H54 (cell line): Measurements from ENCODE around the gene SYNPO2.

Source experiments
- DNase-seq: peaks from one replicate; pipeline ENCODE4 v3.0.0; 2011; ENCODE audit warnings: low spot score, mixed read lengths; ENCODE audit not compliant: insufficient read length
- FAIRE-seq: peaks from 3 replicates; lab custom pipeline; 2011; peaks lifted over from hg19 to GRCh38; lab: Jason Lieb, UNC
- POLR2A ChIP-seq: IDR thresholded peaks from 2 replicates; pipeline ENCODE4 v1.6.1; 2011; ENCODE audit warnings: low read depth, mild to moderate bottlenecking, low read length

The SYNPO2 gene

GRCh38 chr4:118898684-118899138 is 10.1 kb downstream of the SYNPO2 start:
- no peak for DNase-seq
- TF ChIP-seq POLR2A: no peak
- FAIRE-seq: no peak

DNA sequence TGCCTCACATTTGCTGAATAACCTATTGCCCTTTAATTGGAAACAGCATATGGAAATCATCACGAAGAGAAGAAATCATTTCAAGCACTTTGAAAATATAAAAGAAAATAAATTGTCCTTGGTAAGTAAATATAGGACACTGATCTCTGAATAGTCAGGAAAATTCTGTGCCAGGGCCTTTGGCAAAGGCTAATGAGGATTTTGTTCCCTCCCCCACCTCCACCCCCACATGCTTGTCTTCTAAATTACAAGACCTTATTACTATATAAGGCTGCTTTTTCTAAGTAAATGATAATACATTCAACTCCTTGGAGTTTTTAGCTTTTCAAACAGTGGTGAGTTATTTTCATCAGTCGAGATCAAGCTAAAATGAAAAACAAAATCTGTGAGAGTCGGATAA is 15.8 kb downstream of the SYNPO2 start:
- TF ChIP-seq POLR2A: no peak
- no peak for DNase-seq
- no peak for FAIRE-seq

GRCh38 chr4:118904935-118905334 is 16.3 kb downstream of the SYNPO2 start:
- no peak for DNase-seq
- TF ChIP-seq POLR2A: no peak
- FAIRE-seq: no peak

DNA sequence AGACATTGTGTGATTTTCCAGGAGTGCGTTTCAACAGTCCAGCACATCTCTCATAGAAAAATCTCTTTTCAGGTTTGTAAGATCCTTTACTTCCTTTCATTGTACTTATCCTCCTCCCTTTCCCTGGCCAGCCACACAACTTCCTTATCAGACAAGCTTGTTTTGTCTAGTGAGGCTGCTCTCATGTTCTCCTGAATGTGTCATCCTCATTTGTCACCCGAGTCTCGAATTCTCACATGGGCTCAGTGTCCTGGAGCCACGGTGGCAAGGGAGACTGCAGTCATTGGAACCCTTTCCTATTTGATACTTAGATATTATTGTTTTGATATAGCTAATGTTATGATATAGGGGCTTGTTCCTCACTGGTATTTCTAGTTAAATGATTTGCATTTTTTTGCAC is 16.9 kb downstream of the SYNPO2 start:
- TF ChIP-seq POLR2A: no peak
- no peak for FAIRE-seq
- DNase-seq: no peak

DNA sequence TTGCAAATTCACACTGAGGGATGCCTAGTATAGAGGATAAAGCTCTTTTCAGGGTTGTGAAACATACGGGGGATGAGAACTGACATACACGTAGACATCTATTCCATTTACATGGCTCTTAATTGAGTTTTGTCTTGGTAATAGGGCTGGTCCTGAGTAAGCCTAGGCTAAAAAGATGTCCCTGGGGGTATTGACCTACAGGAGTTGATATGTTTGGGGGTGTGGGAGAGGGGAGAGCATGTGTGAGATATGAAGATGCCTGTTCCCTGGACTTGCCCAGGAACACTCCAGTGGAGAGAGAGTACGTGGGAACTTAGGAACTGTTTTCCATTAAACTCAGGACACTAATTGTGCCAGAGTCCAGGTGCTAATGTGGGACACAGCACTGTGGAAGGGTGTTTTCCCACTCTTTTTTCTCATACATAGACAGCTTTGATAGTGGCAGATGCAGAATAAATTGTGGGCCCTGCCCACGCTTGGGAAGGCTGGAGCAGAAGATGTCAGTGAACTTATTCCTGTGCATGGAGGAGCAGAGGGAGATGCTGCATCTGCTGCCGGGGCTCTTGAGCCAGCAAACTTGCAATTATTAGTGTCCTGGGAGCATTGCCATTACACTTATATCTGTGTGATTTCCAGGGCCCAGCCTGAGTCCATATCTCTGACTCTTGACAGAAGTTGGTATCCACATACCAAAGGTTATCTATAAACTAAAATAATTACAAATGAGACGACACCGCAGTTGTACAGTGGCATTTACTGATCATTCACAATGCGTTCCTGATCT is 20.7 kb downstream of the SYNPO2 start:
- FAIRE-seq (no peak), DNase-seq (no peak)
- no peak for TF ChIP-seq POLR2A

DNA sequence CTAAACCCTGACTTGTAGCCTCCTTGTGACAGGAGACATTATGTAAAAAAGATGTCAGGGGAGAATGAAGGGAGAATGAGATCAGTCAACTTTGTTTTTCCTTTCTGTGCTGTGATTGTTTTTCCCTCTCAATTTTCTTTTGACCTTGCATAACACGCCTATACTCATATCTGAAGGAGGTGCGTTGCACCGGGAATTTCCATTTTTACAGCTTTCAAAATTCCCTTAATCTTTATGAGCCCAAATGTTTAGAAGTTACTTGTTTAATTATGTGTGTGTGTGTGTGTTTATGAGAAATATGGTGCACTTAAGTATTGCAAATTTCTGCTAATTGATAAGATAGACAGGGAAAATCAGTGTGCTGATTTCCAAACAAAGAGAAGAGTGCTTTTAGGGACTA is 21.6 kb downstream of the SYNPO2 start:
- TF ChIP-seq POLR2A: no peak
- FAIRE-seq (no peak), DNase-seq (no peak)

DNA sequence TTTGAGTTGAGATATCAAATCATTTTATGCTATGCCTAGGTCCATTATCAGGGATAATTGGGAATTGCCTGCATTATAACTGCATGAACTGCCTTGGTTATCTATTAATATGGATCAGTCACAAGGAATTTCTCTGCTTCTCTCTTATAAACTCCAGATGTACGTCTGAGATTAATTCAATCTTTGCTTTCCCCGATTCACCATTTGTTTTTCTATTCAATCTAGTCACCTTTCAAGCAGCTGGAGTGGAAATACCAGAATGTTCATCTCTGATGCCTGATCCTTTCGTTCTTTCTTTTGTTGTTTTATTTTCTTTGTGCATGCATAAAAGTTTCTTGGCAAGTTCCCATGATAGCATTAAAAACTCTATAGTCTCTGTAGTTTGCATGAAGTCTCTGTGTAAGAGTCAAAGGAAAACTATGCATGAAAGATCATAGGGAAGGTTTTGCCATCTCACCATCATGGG is 22.6 kb downstream of the SYNPO2 start:
- no peak for TF ChIP-seq POLR2A
- FAIRE-seq (no peak), DNase-seq (no peak)

DNA sequence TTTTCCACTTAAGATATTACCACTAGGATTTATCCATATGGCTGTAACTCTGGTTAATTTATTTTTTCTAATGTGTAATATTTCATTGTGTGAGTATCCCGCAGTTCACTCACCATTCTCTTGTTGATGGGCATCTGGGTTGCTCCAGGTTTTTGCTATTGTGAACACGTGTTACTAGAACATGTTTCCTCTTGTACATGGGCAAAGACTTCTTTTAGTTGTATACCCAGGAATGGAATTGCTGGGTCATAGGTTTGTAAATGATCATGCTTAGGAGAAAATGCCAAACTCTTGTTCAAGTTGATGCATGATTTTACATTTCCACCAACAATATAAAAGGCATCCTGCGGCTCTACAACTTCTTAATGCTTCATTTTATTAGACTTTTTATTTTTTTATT is 26.8 kb downstream of the SYNPO2 start:
- no peak for FAIRE-seq
- TF ChIP-seq POLR2A: no peak
- no peak for DNase-seq

GRCh38 chr4:118916691-118917289 is 28.1 kb downstream of the SYNPO2 start:
- FAIRE-seq: no peak
- no peak for DNase-seq
- no peak for TF ChIP-seq POLR2A

DNA sequence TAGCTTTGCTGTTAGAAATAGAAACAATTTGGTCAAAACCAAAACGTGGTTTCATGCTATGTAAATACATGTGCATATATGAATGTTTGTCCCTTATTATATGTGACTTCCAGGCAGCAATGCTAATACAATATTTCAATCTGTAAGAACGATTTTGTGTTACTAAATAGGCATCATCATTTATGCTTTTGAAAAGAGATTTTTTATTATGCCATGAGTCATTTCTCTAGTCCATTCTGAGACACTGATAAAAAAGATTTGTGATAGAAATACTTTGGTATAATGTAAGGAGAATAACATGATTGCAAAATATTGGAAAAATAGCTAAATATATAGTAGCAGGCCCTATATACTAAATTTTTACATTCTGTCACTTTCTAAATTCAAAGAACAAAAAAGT is 28.9 kb downstream of the SYNPO2 start:
- DNase-seq: no peak
- no peak for TF ChIP-seq POLR2A
- no peak for FAIRE-seq

GRCh38 chr4:118918388-118918787 is 29.7 kb downstream of the SYNPO2 start:
- FAIRE-seq (no peak), DNase-seq (no peak)
- no peak for TF ChIP-seq POLR2A

- DNase-seq: no peak
- no peak for TF ChIP-seq POLR2A
- FAIRE-seq: no peak
These were observed 31.6 kb downstream of the SYNPO2 start for GRCh38 chr4:118920247-118920646.

DNA sequence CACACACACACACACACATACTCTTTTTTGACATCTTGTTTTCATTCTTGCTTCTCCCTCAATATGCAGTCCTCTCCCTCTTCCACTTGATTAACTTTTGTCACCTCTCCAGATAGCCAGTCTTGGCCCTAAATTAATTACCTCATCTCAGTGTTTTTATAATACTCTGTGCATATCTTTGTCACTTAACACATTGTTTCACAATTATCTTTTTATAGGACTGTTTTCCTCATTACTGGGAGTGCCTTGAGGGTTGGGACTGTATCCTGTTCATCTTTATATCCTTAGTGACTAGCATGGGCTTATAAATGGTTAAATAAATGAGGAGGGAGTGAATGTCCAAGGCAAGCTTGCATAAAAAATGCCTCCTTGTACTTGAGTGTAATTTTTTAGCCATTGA is 33.1 kb downstream of the SYNPO2 start:
- no peak for TF ChIP-seq POLR2A
- no peak for FAIRE-seq
- DNase-seq: no peak

GRCh38 chr4:118923891-118924290 is 35.2 kb downstream of the SYNPO2 start:
- no peak for FAIRE-seq
- TF ChIP-seq POLR2A: no peak
- no peak for DNase-seq

- no peak for TF ChIP-seq POLR2A
- DNase-seq (no peak), FAIRE-seq (no peak)
These were observed 39.3 kb downstream of the SYNPO2 start for GRCh38 chr4:118927974-118928373.
